Muscle of back (tissue), 13 donors: ENCODE results near the gene DPM1. TPM values are rescaled to one million over a fixed set of nuclear protein-coding genes. Genes with fewer than 3 reads are reported as not detected.

Experiments used
- DNase-seq, 3 donors: peaks; one replicate each; pipeline versions ENCODE4 v3.0.0 to v3.0.0-alpha.2; 2013
- long read RNA-seq, 9 donors: transcript quantifications; one replicate each; lab custom pipeline, GENCODE V29; 2026
- polyA plus RNA-seq, 10 donors: library from polyadenylated mRNA; unstranded; fragments of 120-200 nt; gene quantifications; one replicate each; pipeline ENCODE4 v1.2.1, GENCODE V29; 2013; ENCODE audit not compliant: insufficient read length in 10 of 10

The DPM1 gene
- polyA plus RNA-seq: 10 to 100 TPM; 44.4 to 50.5 (median 47.6) TPM
- long read RNA-seq, donor 1, transcript DPM1-203 (9 exons, 1,075 nt): major isoform, 9 of 63 reads
- long read RNA-seq, donor 1, partial matches to known transcripts: 42 of 63 reads
- long read RNA-seq, donor 1, other reads (novel, unspliced or antisense): 10 of 63 reads
- long read RNA-seq, donor 2, transcript DPM1-203 (9 exons, 1,075 nt): major isoform, 6 of 50 reads
- long read RNA-seq, donor 2, partial matches to known transcripts: 33 of 50 reads
- long read RNA-seq, donor 2, other reads (novel, unspliced or antisense): 10 of 50 reads
- long read RNA-seq, donor 3: 0 reads
- long read RNA-seq, donor 4, transcript DPM1-203 (9 exons, 1,075 nt): major isoform, 8 of 64 reads
- long read RNA-seq, donor 4, partial matches to known transcripts: 42 of 64 reads
- long read RNA-seq, donor 4, other reads (novel, unspliced or antisense): 13 of 64 reads
- long read RNA-seq, donor 5, transcript DPM1-203 (9 exons, 1,075 nt): major isoform, 7 of 56 reads
- long read RNA-seq, donor 5, partial matches to known transcripts: 37 of 56 reads
- long read RNA-seq, donor 5, other reads (novel, unspliced or antisense): 12 of 56 reads
- long read RNA-seq, donor 6, transcript DPM1-203 (9 exons, 1,075 nt): major isoform, 13 of 60 reads
- long read RNA-seq, donor 6, partial matches to known transcripts: 34 of 60 reads
- long read RNA-seq, donor 6, other reads (novel, unspliced or antisense): 10 of 60 reads
- long read RNA-seq, donor 7, transcript DPM1-203 (9 exons, 1,075 nt): major isoform, 9 of 42 reads
- long read RNA-seq, donor 7, partial matches to known transcripts: 25 of 42 reads
- long read RNA-seq, donor 7, other reads (novel, unspliced or antisense): 7 of 42 reads
- long read RNA-seq, donor 8, transcript DPM1-203 (9 exons, 1,075 nt): major isoform, 5 of 41 reads
- long read RNA-seq, donor 8, partial matches to known transcripts: 31 of 41 reads
- long read RNA-seq, donor 8, other reads (novel, unspliced or antisense): 5 of 41 reads
- long read RNA-seq, donor 9, partial matches to known transcripts: 0 of 4 reads
- long read RNA-seq, donor 9, other reads (novel, unspliced or antisense): 0 of 4 reads

- peak in 2 of 3 donors; percentile 95 to 97 for DNase-seq
Measured at GRCh38 chr20:50957798-50958614, at the start of gene DPM1. Gene DPM1, minus strand, starts transcription at chr20:50958532. Its CDS starts 9 bp downstream, at chr20:50958523.

DNA sequence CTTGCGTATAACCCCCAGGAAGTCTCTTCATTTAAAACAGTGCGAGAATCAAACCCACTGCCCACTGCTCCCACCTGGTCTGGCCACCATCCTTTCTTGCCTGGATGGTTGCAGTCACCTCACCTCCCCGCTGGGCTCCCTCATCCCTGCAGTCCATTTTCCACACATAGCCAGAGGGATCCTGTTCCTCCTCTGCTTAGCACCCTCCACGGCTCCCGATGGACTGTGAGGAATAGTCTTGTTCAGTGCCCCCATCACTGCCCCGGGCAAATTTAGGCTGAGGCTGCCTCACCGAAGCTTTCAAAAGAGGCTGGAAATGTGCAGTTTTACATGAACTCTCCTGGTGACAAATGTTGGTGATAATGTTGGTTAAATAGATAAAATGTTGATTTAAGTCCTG lies 46.9 kb upstream of the DPM1 start:
- DNase-seq: no peak

DNA sequence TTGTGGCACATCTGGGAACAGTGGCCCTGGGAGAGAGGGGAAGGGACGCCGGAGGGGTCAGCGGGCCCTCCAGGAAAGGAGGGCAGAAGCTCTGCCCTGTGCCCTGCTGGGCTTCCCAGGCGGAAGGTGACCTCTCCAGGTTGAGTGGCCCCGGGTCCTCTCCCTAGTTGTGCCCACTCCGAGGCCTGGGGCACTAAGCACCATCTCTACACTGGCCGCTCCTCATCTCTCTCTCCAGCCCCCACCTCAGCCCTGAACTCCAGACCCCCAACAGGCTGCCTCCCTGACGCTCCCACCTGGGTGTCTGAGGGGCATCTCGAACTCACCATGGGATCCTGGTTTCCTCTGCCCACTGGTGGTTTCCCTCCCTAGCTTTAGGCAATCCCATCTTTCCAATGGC lies 46.4 kb upstream of the DPM1 start:
- no peak for DNase-seq

DNA sequence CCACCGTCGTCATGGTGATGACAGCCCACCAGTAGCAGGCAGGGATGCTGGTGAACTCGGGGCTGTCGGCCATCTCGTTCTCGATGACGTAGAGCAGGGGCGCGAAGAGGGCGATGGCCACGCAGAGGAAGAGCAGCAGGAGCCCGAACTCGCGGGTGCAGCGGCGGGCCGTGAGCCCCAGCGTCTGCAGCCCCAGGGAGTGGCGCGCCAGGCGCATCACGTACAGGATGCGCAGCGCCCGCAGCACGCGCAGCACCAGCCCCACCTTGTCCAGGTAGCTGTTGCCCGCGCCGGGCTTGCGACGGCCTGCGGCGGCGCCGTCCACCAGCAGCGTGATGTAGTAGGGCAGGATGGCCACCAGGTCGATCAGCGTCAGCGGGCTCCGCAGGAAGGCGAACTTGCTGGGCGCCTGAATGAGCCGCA lies 46.0 kb upstream of the DPM1 start:
- DNase-seq: no peak

GRCh38 chr20:51003753-51004152 lies 45.4 kb upstream of the DPM1 start:
- DNase-seq: no peak

- no peak for DNase-seq
Measured at GRCh38 chr20:51002633-51003032, 44.3 kb upstream of the DPM1 start.

GRCh38 chr20:51001430-51002265 lies 43.3 kb upstream of the DPM1 start:
- no peak for DNase-seq

DNA sequence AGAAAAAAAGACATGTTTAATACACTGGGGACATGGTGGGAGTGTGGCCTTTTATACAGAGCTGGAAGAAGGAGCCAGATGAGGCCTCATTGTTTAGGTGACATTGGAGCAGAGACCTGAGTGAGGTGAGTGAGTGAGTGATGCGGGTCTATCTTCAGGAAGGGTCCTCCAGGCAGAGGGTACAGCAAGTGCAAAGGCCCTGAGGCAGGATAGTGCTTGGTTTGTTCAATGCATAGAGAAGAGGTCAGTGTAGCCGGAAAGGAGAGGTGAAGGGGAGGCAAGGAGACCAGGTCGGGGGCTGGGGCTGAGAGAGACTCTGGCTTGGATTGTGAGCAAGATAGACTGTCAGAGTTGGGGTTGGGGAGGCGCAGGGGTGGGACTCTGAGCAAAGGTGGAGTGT lies 41.0 kb upstream of the DPM1 start:
- no peak for DNase-seq

DNA sequence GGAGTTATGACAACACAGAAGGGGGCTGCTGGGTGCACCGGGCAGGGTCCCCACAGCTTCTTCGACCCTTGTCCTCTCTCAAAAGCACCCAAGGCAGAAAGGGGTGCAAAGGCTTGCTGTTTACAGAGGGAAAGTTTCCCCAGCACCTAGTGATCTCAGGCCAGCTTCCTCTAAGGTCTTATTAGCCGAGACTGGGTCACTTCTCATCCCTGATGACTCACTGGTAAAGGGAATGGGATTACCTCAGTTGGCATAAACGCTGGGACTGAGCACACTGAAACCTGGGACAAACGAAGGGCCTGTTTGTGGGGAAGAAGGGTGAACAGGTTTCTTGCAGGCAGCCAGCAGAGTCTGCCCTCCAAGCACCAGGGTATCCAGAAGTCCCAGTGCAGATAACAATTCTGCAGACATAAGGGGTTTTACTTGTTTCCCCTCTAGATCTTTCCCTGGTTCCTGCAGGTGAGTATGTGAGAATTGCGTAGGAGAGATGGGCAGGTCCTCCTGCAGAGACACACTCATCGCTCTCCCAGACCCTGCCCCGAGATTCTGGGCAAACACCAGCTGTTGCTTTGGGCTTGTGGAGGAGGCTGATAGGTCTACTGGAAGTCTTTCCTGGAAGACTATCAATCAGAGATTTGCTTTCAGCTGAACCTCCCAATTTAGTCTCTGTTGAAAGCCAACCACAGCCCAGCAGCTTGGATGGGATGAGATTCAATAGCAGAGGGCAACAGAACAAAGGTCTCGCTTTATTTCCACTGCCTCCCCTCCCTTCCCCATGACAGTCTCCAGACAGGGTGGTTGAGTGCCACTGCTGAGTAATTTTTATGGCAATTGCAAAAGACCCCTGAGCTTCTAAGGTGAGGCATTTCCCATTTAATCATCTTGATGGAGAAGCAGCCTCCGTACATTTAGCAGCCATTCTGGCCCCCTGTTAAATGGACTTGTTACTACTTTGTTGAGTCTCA lies 38.9 kb upstream of the DPM1 start:
- DNase-seq: no peak

DNA sequence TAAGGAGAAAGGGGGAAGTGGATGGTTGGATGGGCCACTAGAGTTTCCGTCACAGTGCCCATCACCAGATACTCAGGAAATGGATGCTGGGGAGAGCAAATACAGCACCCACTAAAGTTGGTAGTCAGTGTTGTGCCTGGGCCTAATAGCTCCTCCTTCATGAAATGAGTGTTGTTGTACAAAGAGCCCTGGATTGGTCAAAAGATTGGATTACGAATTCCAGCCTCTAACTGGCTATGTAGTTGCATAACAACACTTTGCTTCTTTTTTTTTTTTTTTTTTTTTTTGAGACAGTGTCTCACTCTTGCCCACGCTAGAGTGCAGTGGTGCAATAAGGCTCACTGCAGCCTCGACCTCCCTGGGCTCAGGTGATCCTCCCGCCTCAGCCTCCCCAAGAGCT lies 37.2 kb upstream of the DPM1 start:
- no peak for DNase-seq

GRCh38 chr20:50993876-50994275 lies 35.5 kb upstream of the DPM1 start:
- DNase-seq: no peak

DNA sequence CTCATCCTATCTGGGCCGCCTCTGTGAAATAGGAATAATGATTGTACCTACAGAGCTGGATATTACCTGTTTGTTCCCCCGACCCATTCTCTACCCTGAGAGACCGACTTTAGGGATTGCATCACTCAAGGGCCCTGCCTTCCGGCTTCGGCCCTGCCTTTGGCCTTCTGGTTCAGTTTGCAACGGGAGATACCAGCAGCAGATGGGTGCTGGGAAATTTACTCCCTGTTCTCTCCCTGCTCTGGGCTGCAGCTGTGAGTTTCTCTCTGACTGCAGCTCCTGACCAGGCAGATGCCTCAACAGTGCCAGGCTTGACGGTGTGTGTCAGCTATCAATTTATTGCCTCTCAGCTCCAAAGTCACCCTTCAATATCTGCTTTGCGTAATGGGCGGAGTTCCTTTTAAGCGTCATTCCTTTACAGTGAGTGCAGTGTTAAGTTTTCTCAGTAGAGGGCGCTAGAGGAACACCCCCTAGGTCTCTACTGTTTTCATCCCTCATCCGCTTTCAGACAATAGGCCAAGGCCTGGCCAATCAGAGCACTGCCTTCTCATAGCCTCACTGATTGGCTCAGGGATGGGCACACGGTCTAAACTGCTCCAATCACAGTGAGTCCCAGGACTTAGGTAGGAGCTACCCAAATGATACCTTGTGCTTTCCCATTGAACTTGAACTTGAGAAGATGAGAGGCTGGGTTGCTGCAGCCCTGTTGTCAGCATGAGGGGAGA lies 34.6 kb upstream of the DPM1 start:
- DNase-seq: peak in 2 of 3 donors; percentile 39 to 47

- DNase-seq: no peak
Measured at GRCh38 chr20:50992336-50992732, 34.0 kb upstream of the DPM1 start.

- no peak for DNase-seq
Measured at GRCh38 chr20:50991076-50991475, 32.7 kb upstream of the DPM1 start.

GRCh38 chr20:50987493-50988210 lies 29.3 kb upstream of the DPM1 start:
- DNase-seq: peak; percentile 81 to 91 (median 85)

- no peak for DNase-seq
Measured at GRCh38 chr20:50983321-50983720, 25.0 kb upstream of the DPM1 start.

DNA sequence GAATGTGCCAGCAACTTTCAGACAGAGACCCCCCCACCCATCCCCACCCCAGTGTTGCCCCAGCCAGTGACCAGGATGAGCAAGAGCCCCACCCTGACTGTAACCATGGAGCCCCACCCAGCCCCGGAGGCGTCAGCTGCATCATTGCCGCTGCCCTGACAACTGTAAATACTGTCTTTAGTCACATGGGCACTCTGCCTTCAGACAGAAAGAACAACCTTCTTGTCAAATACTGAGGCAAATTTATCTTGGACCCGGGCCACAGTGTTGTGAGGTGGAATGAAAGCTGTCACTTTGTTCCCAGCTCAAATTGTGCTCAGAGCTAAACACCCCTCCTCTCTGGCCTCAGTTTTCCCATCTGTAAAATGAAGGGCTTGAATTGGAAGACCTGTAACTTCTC lies 24.0 kb upstream of the DPM1 start:
- DNase-seq: peak in 1 of 3 donors; percentile 34

DNA sequence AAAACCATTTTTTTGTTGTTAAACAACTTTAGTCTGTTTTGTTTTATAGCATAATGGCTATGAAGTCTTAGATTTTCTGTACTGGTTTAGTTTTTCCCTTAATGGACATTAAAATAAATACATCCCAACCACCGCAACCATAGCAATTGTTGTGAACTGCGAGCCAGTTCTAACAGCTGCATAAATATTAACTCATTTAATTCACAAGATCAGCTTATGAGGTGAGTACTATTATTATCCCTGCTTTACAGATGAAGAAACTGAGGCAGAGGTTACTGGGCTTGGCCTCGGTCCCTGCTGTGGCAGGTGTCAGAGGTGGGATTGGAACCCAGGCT lies 23.3 kb upstream of the DPM1 start:
- DNase-seq: no peak
